Glutamatergic neuron (in vitro differentiated cells): ENCODE results near the gene CHD9NB. TPM values are rescaled to one million over a fixed set of nuclear protein-coding genes. Genes with fewer than 3 reads are reported as not detected.

Source experiments
- DNase-seq: peaks from one replicate; pipeline ENCODE4 v3.0.0; 2022
- H3K27ac Mint-ChIP-seq: one replicate; pipeline ENCODE4 v1.8.0; 2020; ENCODE audit warnings: mild to moderate bottlenecking, mixed read lengths, inconsistent platforms; ENCODE audit not compliant: unreplicated experiment
- H3K27me3 Mint-ChIP-seq: one replicate; pipeline ENCODE4 v1.8.0; 2020; ENCODE audit warnings: mild to moderate bottlenecking, moderate library complexity, mixed read lengths, inconsistent platforms; ENCODE audit not compliant: unreplicated experiment
- H3K36me3 Mint-ChIP-seq: one replicate; pipeline ENCODE4 v1.8.0; 2020; ENCODE audit warnings: mild to moderate bottlenecking, mixed read lengths, inconsistent platforms; ENCODE audit not compliant: unreplicated experiment
- H3K4me1 Mint-ChIP-seq: one replicate; pipeline ENCODE4 v1.8.0; 2020; ENCODE audit warnings: mild to moderate bottlenecking, low read depth, mixed read lengths, inconsistent platforms; ENCODE audit not compliant: unreplicated experiment
- H3K4me3 Mint-ChIP-seq: one replicate; pipeline ENCODE4 v1.8.0; 2020; ENCODE audit warnings: mild to moderate bottlenecking, mixed read lengths, inconsistent platforms; ENCODE audit not compliant: unreplicated experiment
- H3K9me3 Mint-ChIP-seq: one replicate; pipeline ENCODE4 v1.8.0; 2020; ENCODE audit warnings: mild to moderate bottlenecking, moderate library complexity, mixed read lengths, inconsistent platforms; ENCODE audit not compliant: unreplicated experiment
- CTCF ChIP-seq: fragments of 200-600 bp; sonication (generic); IDR thresholded peaks from one replicate; pipeline ENCODE4 v1.5.0; 2021; ENCODE audit not compliant: partially characterized antibody, unreplicated experiment
- total RNA-seq: library from RNA; stranded (reverse); fragmentation: NEBNext Ultra II Directional; extraction: Animal tissue kit (Norgen Biotek cat#: 25700); gene quantifications from one replicate; pipeline ENCODE4 v1.2.1, GENCODE V29; 2021; ENCODE audit not compliant: unreplicated experiment

The CHD9NB gene
- total RNA-seq, 1 donor from 2014 or later, result 1.8 TPM

GRCh38 chr16:53065461-53066061 lies 12.9 kb upstream of the CHD9NB start:
- Mint-ChIP-seq H3K27me3 (peaks cover 2% of the 10 kb centered on the region), H3K4me3 (no peak overlapping the region), H3K27ac (no peak overlapping the region), H3K4me1 (peaks cover 8% of the 10 kb centered on the region), H3K9me3 (peaks cover 5% of the 10 kb centered on the region), H3K36me3 (no peaks in the 10 kb centered on the region)
- no peak for DNase-seq
- TF ChIP-seq CTCF, result no peak

- H3K27ac Mint-ChIP-seq, result no peak overlapping the region
- no peak for TF ChIP-seq CTCF
- peaks cover 5% of the 10 kb centered on the region for H3K9me3 Mint-ChIP-seq
- no peaks in the 10 kb centered on the region for H3K36me3 Mint-ChIP-seq
- H3K27me3 Mint-ChIP-seq, result peaks cover 2% of the 10 kb centered on the region
- DNase-seq, result no peak
- no peak overlapping the region for H3K4me3 Mint-ChIP-seq
- peaks cover 8% of the 10 kb centered on the region for H3K4me1 Mint-ChIP-seq
Measured at GRCh38 chr16:53064081-53064578, 11.4 kb upstream of the CHD9NB start.

- H3K27ac Mint-ChIP-seq, result no peak overlapping the region
- TF ChIP-seq CTCF, result no peak
- H3K4me1 Mint-ChIP-seq, result peaks cover 10% of the 10 kb centered on the region
Measured at GRCh38 chr16:53061701-53062159, 9.0 kb upstream of the CHD9NB start.

GRCh38 chr16:53061256-53061655 lies 8.6 kb upstream of the CHD9NB start:
- Mint-ChIP-seq H3K4me1 (peaks cover 10% of the 10 kb centered on the region), H3K9me3 (peaks cover 5% of the 10 kb centered on the region), H3K36me3 (no peaks in the 10 kb centered on the region), H3K27ac (no peak overlapping the region), H3K27me3 (peaks cover 2% of the 10 kb centered on the region), H3K4me3 (no peak overlapping the region)
- DNase-seq, result no peak
- TF ChIP-seq CTCF, result no peak

More at GRCh38 chr16:53061701-53062159, 9.0 kb upstream of the CHD9NB start:
- Mint-ChIP-seq H3K9me3 (peaks cover 5% of the 10 kb centered on the region), H3K4me3 (no peak overlapping the region), H3K36me3 (no peaks in the 10 kb centered on the region), H3K27me3 (peaks cover 2% of the 10 kb centered on the region)
- DNase-seq, result no peak

- TF ChIP-seq CTCF, result no peak
- H3K9me3 Mint-ChIP-seq, result peaks cover 5% of the 10 kb centered on the region
- H3K27ac Mint-ChIP-seq, result no peak overlapping the region
- peaks cover 2% of the 10 kb centered on the region for H3K4me1 Mint-ChIP-seq
- DNase-seq, result no peak
- H3K36me3 Mint-ChIP-seq, result no peaks in the 10 kb centered on the region
- H3K27me3 Mint-ChIP-seq, result peaks cover under 1% of the 10 kb centered on the region
- no peak overlapping the region for H3K4me3 Mint-ChIP-seq
Measured at GRCh38 chr16:53059672-53060071, 7.0 kb upstream of the CHD9NB start.
